OCI-LY3 (cell line): Measurements from ENCODE around the gene SYT2.
A peak's percentile ranks its signal among the peaks of the same experiment; 100 is the strongest.
"Not testable (repeated sequence)": the region's sequence is repeated elsewhere in the genome, so short reads cannot be mapped to it uniquely, and the experiment has no call there.

Experiments
- H2AFZ ChIP-seq: fragments of 200-600, 300-600 bp; shearing (Covaris generic); 2 replicates; pipeline ENCODE4 v1.6.0; 2014; ENCODE audit warnings: antibody characterized with exemption, low read depth, low read length
- H3K27ac ChIP-seq: fragments of 200-600, 300-600 bp; sonication (generic); 2 replicates; pipeline ENCODE4 v1.5.1; 2014; ENCODE audit warnings: mild to moderate bottlenecking, low read length, moderate library complexity, mixed read lengths
- H3K27me3 ChIP-seq: fragments of 200-600, 300-600 bp; sonication (generic); 2 replicates; pipeline ENCODE4 v1.6.1; 2014; ENCODE audit warnings: low read depth, low read length, mixed read lengths
- H3K36me3 ChIP-seq: fragments of 200-600, 300-600 bp; sonication (generic); replicated peaks from 2 replicates; pipeline ENCODE3; 2014; ENCODE audit warnings: low read depth, low read length, mixed read lengths
- H3K4me1 ChIP-seq: fragments of 300-600, 200-600 bp; sonication (generic); 2 replicates; pipeline ENCODE4 v1.6.1; 2014; ENCODE audit warnings: low read length, mixed read lengths
- H3K4me2 ChIP-seq: fragments of 200-600, 300-600 bp; sonication (generic); 2 replicates; pipeline ENCODE4 v1.6.1; 2014; ENCODE audit warnings: low read length, mixed read lengths
- H3K4me3 ChIP-seq: fragments of 300-600, 200-600 bp; sonication (generic); 2 replicates; pipeline ENCODE4 v1.5.1; 2014; ENCODE audit warnings: antibody characterized with exemption, mild to moderate bottlenecking, low read length, moderate library complexity
- H3K79me2 ChIP-seq: fragments of 300-600, 200-600 bp; shearing (Covaris generic); 2 replicates; pipeline ENCODE4 v1.6.1; 2014; ENCODE audit warnings: mild to moderate bottlenecking, low read length, mixed read lengths
- H3K9ac ChIP-seq: fragments of 300-600, 200-600 bp; shearing (Covaris generic); 2 replicates; pipeline ENCODE4 v1.6.0; 2014; ENCODE audit warnings: mild to moderate bottlenecking, low read length, moderate library complexity
- H3K9me3 ChIP-seq: fragments of 200-600, 300-600 bp; shearing (Covaris generic); 2 replicates; pipeline ENCODE4 v1.6.1; 2014; ENCODE audit warnings: low read length, mixed read lengths; ENCODE audit not compliant: insufficient read depth
- H4K20me1 ChIP-seq: fragments of 200-600, 300-600 bp; sonication (generic); 2 replicates; pipeline ENCODE4 v1.6.1; 2016; ENCODE audit warnings: low read length, mixed read lengths; ENCODE audit not compliant: insufficient read depth
- CTCF ChIP-seq: fragments of 200-600, 300-600 bp; sonication (generic); IDR thresholded peaks from 2 replicates; pipeline ENCODE4 v1.5.1; 2014; ENCODE audit warnings: antibody characterized with exemption, low read length, low read depth
- EZH2phosphoT487 ChIP-seq: fragments of 200-600 bp; shearing (Covaris generic); IDR thresholded peaks from 2 replicates; pipeline ENCODE4 v1.6.1; 2018; ENCODE audit warnings: antibody characterized with exemption, mixed run types, low read depth

SYT2 gene

GRCh38 chr1:202621446-202621845, 88.8 kb downstream of the SYT2 start:
- TF ChIP-seq CTCF = no peak
- TF ChIP-seq EZH2phosphoT487 = no peak
- no peak overlapping the region for H3K4me3 ChIP-seq

GRCh38 chr1:202620036-202620435, 90.2 kb downstream of the SYT2 start:
- not testable (repeated sequence) for H3K27ac ChIP-seq, H3K9me3 ChIP-seq, H3K4me3 ChIP-seq, H3K79me2 ChIP-seq, H2AFZ ChIP-seq, H3K36me3 ChIP-seq, H3K9ac ChIP-seq, H3K4me2 ChIP-seq
- Histone ChIP-seq H3K4me1 (peaks cover 31% of the 10 kb centered on the region), H3K27me3 (peaks cover 91% of the 10 kb centered on the region), H4K20me1 (peaks cover 52% of the 10 kb centered on the region)

More at GRCh38 chr1:202621446-202621845, 88.8 kb downstream of the SYT2 start:
- H3K36me3 ChIP-seq = no peaks in the 10 kb centered on the region
- H2AFZ ChIP-seq = no peak overlapping the region
- peaks cover 43% of the 10 kb centered on the region for H4K20me1 ChIP-seq
- H3K4me2 ChIP-seq = no peak overlapping the region
- no peak overlapping the region for H3K9ac ChIP-seq
- no peaks in the 10 kb centered on the region for H3K9me3 ChIP-seq
- peaks cover 87% of the 10 kb centered on the region for H3K27me3 ChIP-seq
- peaks cover 18% of the 10 kb centered on the region for H3K4me1 ChIP-seq
- H3K79me2 ChIP-seq = no peaks in the 10 kb centered on the region
- H3K27ac ChIP-seq = no peak overlapping the region

GRCh38 chr1:202619505-202619904, 90.7 kb downstream of the SYT2 start:
- no peaks in the 10 kb centered on the region for H3K79me2 ChIP-seq
- H2AFZ ChIP-seq = no peak overlapping the region
- H3K36me3 ChIP-seq = no peaks in the 10 kb centered on the region
- peaks cover 91% of the 10 kb centered on the region for H3K27me3 ChIP-seq
- no peak overlapping the region for H3K4me2 ChIP-seq
- no peak overlapping the region for H3K9ac ChIP-seq
- TF ChIP-seq CTCF = no peak
- TF ChIP-seq EZH2phosphoT487 = no peak
- no peak overlapping the region for H3K27ac ChIP-seq
- no peaks in the 10 kb centered on the region for H3K9me3 ChIP-seq
- peaks cover 54% of the 10 kb centered on the region for H4K20me1 ChIP-seq
- H3K4me1 ChIP-seq = peaks cover 28% of the 10 kb centered on the region
- no peak overlapping the region for H3K4me3 ChIP-seq

GRCh38 chr1:202619012-202619411, 91.2 kb downstream of the SYT2 start:
- H3K9me3 ChIP-seq, H3K79me2 ChIP-seq, H3K4me3 ChIP-seq, H3K4me2 ChIP-seq, H3K27ac ChIP-seq, H3K9ac ChIP-seq, H2AFZ ChIP-seq, H3K36me3 ChIP-seq: not testable (repeated sequence)
- H3K4me1 ChIP-seq = peaks cover 28% of the 10 kb centered on the region
- peaks cover 89% of the 10 kb centered on the region for H3K27me3 ChIP-seq
- peaks cover 54% of the 10 kb centered on the region for H4K20me1 ChIP-seq

GRCh38 chr1:202616355-202616915, 93.8 kb downstream of the SYT2 start:
- Histone ChIP-seq H2AFZ (no peak overlapping the region), H3K79me2 (no peaks in the 10 kb centered on the region), H3K4me3 (peak overlapping the region; percentile 16), H3K36me3 (no peaks in the 10 kb centered on the region), H3K9me3 (no peaks in the 10 kb centered on the region), H3K27ac (no peak overlapping the region), H3K9ac (no peak overlapping the region), H3K4me2 (peak overlapping the region; percentile 63), H3K27me3 (peaks cover 83% of the 10 kb centered on the region), H3K4me1 (peaks cover 28% of the 10 kb centered on the region), H4K20me1 (peaks cover 60% of the 10 kb centered on the region)
- TF ChIP-seq EZH2phosphoT487 (no peak), CTCF (no peak)
